IPS DF 4.7 (cell line): ENCODE results near the gene XXYLT1.

Source experiments
- DNase-seq: peaks from one replicate; pipeline ENCODE4 v3.0.0-alpha.2; 2013; ENCODE audit warnings: low spot score; ENCODE audit errors: extremely low read depth

The XXYLT1 gene

GRCh38 chr3:195151866-195152541 is 119.0 kb downstream of the XXYLT1 start:
- no peak for DNase-seq

- DNase-seq = no peak
Observed at GRCh38 chr3:195151402-195151801, 119.6 kb downstream of the XXYLT1 start.

- DNase-seq = peak; percentile 16
Observed at GRCh38 chr3:195150181-195151118, 120.5 kb downstream of the XXYLT1 start.

GRCh38 chr3:195149292-195150030 is 121.5 kb downstream of the XXYLT1 start:
- DNase-seq = no peak

DNA sequence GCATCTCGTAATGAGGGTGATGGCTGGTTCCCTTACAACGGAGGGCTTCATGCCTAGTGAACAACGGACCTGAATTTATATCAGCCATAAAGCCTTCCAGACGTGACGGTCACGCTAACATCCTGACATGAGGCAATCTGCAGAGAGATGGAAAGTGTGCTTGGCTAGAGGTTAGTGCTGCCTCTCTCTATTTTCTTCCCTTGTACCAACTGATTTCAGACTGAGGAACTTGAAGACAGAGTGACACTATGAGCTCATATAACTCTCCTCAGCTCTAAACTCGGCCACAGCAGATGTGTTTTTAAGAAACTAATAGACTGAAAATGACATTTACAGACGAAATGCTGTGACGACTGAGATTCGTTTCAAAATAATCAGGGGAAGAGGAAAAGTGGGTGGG is 122.4 kb downstream of the XXYLT1 start:
- no peak for DNase-seq

GRCh38 chr3:195147649-195148080 is 123.3 kb downstream of the XXYLT1 start:
- no peak for DNase-seq

DNA sequence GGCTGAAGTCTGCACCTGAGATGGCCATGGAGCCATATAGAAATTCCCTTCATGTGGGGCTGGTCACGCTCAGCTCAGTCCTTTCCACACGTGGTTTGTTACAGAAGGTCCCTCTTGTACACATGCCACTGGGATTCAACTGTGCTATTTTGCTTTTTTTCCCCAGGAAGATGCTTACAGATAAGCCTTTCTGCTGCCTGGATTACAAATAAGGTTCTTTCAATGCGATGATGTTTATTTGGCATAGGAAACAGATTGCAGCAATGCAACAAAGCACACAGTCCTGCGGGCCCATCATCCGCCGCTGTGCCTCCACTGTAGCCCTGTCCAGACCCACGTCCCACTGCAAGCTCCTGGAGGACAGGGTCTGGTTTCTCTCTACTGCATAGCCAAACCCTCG is 124.8 kb downstream of the XXYLT1 start:
- no peak for DNase-seq

DNA sequence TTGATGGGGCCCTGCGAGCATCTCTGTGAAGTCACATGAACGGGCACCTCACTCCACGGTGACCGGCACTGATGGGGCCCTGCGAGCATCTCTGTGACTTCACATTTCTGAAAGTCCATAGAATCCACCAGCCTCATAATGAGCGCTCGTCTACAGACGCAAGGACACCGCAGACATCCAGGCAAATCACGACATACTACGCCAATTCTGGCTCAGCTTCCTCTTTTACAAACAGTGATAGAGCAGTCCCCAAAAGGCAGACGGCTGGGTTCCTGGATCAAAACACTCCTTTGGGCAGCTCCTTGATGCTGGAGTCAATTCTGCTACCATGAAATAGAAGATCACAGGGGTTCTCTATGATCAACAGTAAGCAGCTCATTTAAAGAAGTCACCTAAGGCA is 125.4 kb downstream of the XXYLT1 start:
- no peak for DNase-seq

GRCh38 chr3:195143221-195143620 is 127.7 kb downstream of the XXYLT1 start:
- no peak for DNase-seq

- no peak for DNase-seq
Observed at GRCh38 chr3:195142519-195142918, 128.4 kb downstream of the XXYLT1 start.

DNA sequence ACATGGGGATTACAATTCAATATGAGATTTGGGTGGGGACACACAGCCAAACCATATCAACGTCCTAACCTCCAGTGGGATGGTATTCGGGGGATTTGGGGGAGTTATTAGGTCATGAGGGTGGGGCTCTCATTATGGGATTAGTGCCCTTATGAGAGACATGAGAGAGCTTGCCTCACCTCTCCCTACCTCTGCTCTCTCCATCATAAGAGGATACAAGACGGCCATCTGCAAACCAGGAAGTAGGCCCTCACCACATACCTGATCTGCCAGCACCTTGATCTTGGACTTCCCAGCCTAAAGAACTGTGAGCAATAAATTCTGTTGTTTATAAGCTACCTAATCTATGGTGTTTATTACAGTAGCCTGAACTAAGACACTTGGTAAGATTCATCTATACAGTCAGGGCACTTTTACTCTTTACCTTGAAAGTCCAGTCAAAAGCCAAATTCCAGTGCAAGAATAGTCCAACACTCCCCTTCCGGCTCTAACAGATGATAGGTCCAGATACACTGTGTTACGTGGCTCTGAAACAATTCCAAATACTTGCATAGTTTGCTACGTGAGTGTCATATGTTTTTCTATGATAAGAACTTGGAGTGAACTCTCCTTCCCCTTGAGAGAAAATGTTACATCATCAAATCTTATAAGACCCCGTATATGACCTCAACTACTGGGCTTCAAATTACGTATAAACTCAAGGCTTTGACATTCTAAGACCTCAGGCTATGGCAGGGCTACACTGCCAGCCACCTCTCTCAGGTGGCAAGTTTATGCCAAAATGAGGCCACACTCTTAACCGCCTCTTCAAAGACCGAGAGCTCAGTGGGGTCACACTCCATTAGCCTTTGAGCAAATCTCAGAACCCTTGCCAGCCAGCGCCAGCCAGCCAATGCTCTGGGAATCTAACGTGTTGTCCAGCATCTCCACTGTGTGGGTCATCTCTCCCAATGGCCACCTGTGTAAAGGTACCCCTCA is 129.9 kb downstream of the XXYLT1 start:
- DNase-seq = no peak

DNA sequence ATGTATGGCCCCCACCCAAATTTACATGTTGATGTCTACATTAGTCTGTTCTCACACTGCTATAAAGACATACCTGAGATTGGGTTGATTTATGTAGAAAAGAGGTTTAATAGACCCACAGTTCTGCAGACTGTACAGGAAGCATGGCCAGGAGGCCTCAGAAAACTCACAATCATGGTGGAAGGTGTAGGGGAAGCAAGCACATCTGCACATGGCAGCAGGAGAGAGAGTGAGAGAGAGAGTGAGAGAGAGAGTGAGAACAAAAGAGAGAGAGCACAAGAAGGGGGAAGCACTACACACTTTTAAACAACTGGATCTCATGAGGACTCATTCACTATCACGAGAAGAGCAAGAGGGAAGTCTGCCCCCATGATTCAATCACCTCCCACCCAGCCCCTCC is 130.5 kb downstream of the XXYLT1 start:
- DNase-seq = no peak

GRCh38 chr3:195139876-195140240 is 131.1 kb downstream of the XXYLT1 start:
- no peak for DNase-seq

DNA sequence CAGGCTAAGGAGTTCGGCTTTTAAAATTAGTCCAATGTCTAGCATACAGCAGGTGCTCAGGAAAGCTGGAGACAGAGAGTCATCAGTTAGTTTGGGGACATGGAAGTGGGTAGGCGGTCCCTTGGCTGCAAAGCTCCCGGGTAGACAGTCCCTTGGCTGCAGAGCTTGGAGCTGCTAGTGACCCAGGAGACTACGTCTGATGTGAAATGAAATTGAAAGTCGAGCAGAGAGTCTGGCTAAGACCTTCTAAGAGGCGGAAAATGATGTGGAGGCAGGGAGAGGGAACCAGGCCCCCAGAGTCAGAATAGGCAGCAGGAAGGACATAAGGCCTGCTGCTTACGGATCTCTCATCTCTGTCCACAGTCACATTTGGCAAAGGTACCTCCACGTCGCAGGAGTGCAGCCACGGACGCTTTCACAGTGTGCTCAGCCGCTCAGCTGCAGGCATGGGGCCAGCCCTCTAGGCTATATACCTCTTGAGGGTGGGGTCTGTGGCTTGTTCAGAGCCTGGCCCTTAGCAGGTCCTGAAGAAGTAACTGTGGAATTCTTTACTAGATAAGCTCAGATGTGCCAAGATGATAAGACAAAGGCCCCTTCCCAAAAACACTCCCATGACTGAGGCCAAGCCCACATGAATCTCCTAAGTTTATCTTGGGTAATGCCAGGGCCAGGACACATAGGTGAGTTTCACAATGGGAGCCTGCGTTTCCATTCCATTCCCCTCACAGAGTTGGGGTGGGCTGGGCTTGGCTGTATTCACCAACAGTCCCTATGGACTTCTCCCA is 131.7 kb downstream of the XXYLT1 start:
- DNase-seq = no peak

DNA sequence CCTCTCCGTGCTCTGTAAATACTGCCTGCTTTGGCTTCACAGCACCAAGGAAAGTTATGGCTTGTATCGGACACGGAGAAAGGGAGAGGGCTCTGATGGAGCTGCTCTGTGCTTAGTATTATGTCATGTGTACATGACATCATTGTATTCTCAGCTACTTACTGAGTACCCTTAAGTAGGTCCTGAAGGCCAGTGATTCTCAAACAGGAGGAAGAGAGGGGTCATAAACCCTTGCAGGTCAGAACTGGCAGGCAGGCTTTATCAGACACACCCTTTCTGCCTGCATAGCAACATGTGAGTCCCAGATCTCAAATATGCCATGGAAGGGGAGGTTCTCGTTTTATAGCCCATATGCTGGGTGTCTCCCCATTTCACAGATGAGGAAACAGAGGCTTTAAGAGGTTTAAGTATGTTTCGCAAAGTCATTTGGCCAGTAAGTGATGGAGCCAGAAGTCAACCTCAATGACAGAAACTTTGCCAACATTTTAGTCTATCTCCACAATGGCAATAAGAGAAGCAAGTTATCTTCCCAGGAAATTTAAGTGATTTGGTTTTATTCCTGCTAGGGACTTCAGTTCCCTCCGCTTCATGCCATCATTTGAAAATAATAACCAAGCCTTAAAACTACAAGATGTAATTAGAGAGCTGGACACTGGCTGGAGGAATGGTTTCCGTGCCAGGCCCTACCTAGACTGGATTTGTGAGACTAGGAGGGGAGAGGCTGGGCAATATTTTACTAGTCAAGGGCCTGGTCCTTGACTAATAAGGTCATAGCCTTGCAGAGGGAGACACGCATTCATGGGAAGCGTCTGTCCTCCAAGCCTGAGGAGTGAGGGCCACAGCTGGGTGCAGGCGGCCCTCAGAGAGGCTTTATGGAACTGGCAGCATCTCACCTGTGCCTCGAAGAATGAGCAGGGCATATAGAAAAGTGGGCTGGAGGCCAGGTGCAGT is 133.0 kb downstream of the XXYLT1 start:
- no peak for DNase-seq

DNA sequence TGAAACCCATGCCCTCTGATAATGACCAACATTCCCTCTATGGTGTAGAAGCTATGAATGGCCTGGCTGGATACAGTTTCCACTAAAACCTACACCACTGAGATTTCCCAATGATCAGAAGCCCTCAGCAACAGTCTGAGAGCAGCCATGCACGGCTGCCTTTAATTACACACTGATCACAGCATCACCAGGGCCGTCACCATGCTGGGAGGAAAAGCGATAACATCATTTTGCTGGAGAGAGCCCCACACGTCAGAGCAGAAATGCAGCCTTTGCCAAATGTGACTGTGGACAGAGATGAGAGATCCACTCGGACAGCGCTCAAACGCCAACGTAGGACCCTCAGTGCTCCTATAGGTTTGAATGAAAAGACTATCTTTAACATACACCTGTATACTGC is 135.0 kb downstream of the XXYLT1 start:
- no peak for DNase-seq

- DNase-seq = no peak
Observed at GRCh38 chr3:195134431-195134830, 136.5 kb downstream of the XXYLT1 start.

GRCh38 chr3:195133462-195133861 is 137.5 kb downstream of the XXYLT1 start:
- DNase-seq = no peak

DNA sequence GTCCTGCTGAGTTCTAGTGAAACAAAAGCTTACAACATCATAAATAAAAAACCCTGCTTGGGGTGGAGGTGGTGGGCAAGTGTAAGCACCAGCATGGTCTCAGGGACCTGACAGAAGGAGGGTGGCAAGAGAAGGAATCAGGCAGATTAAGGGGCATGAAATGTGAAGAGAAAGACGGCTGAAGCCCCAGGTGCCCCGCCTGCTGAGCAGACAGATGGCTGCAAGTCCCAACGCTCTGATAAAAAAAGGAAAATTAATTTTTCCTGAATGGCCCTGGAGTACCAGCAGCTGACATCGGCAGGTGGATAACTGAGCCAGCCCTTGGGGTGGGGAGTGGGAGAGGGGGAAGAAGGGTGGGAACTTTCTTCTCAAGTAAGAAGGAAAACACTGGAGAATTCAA is 137.9 kb downstream of the XXYLT1 start:
- no peak for DNase-seq
